Vagina (tissue), 2 donors: ENCODE results near the gene FOXP4. TPM values are rescaled to one million over a fixed set of nuclear protein-coding genes. Genes with fewer than 3 reads are reported as not detected.

ENCODE experiments used
- DNase-seq, 2 donors: peaks; one replicate each; pipeline ENCODE4 v3.0.0-alpha.2; 2017; ENCODE audit errors: extremely low spot score in 2 of 2
- H3K27ac ChIP-seq: fragments of 200-600 bp; sonication (generic); one replicate; pipeline ENCODE4 v1.5.1; 2019
- H3K27me3 ChIP-seq: fragments of 200-600 bp; sonication (generic); one replicate; pipeline ENCODE4 v1.5.1; 2019
- H3K36me3 ChIP-seq, 2 donors: fragments of 200-600 bp; sonication (generic); one replicate each; pipeline ENCODE4 v1.5.1; 2017 to 2019
- H3K4me1 ChIP-seq: fragments of 200-600 bp; sonication (generic); one replicate; pipeline ENCODE4 v1.5.1; 2019
- H3K4me3 ChIP-seq, 2 donors: fragments of 200-600 bp; sonication (generic); 1 replicate in 1 of 2; 2 replicates in 1 of 2; pipeline ENCODE4 v1.5.1; 2016 to 2019
- H3K9me3 ChIP-seq: fragments of 200-600 bp; sonication (generic); one replicate; pipeline ENCODE4 v1.5.1; 2019
- CTCF ChIP-seq, 3 experiments: fragments of 450-650 bp in 2 of 3; fragments of 200-600 bp in 1 of 3; sonication (generic) in 1 of 3; IDR thresholded peaks; one replicate each; pipeline ENCODE4 v1.5.1; 2017 to 2019; ENCODE audit warnings: antibody characterized with exemption in 3 of 3, mild to moderate bottlenecking in 2 of 3, moderate library complexity in 2 of 3
- POLR2A ChIP-seq, 2 donors: fragments of 450-650 bp; IDR thresholded peaks; one replicate each; pipeline ENCODE4 v1.6.1; 2017; ENCODE audit warnings: antibody characterized with exemption in 2 of 2, mild to moderate bottlenecking in 2 of 2, moderate library complexity in 2 of 2
- POLR2AphosphoS5 ChIP-seq, 2 donors: sonication (generic); formaldehyde crosslinking; IDR thresholded peaks; one replicate each; pipeline ENCODE4 v1.9.0; 2017; ENCODE audit warnings: antibody characterized with exemption in 2 of 2, mild to moderate bottlenecking in 2 of 2, low read depth in 1 of 2; ENCODE audit not compliant: insufficient read depth in 1 of 2
- intact Hi-C: fragments of 100-400 bp; cut with DNase I; formaldehyde crosslinking; loops from one replicate; pipeline ENCODE4 v1.15.1; 2023
- microRNA-seq: library from miRNA; unstranded; fragments of <30 nt; microRNA quantifications from one replicate; pipeline ENCODE4, GENCODE V29; 2017; ENCODE audit warnings: borderline number of aligned reads, borderline replicate concordance
- small RNA-seq: library from RNA; depleted of rRNA; stranded (forward); fragments of <200 nt; gene quantifications from one replicate; pipeline ENCODE3, GENCODE V24; 2016
- total RNA-seq: library from RNA; depleted of rRNA; stranded (reverse); fragments of >200 nt; gene quantifications from one replicate; pipeline ENCODE4 v1.2.3, GENCODE V29; 2016

FOXP4 gene
- total RNA-seq, 1 donor from 2014 or later = 7.4 TPM

DNA sequence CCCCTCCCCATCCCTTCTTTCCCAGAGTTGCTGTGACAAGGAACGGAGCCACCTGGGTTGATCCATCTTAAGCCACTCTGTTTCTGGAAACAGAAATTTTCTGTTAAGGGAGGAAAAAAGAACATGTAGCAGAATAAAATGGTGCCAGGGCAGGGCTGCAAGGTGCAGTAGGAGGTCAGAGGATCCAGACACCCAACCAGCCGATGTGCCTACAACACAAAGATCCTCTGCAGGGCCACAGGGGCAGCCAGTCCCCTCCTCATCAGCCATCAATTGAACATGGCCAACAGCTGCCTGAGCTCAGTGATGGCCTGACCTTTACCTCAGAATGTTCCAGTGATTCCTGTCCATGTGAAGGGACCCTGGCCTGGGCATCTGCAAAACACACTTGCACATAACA is 103.9 kb downstream of the FOXP4 start:
- no peaks in the 10 kb centered on the region for H3K9me3 ChIP-seq
- peaks cover 7% of the 10 kb centered on the region for H3K4me1 ChIP-seq
- TF ChIP-seq POLR2AphosphoS5 (IDR thresholded peaks at IDR 0.05; ENCODE audit: insufficient read depth in 1 of 2, low read depth in 1 of 2) = no peak
- no peak for TF ChIP-seq POLR2A (IDR thresholded peaks at IDR 0.05)
- TF ChIP-seq CTCF (IDR thresholded peaks at IDR 0.05) = no peak
- H3K27ac ChIP-seq = no peak overlapping the region
- H3K36me3 ChIP-seq = no peaks in the 10 kb centered on the region
- intact Hi-C loops = no loop called here
- DNase-seq = no peak
- H3K27me3 ChIP-seq = no peaks in the 10 kb centered on the region
- no peak overlapping the region for H3K4me3 ChIP-seq

- no peak for DNase-seq
- H3K4me1 ChIP-seq = peaks cover 7% of the 10 kb centered on the region
- H3K27me3 ChIP-seq = no peaks in the 10 kb centered on the region
- H3K4me3 ChIP-seq = no peak overlapping the region
- no peak overlapping the region for H3K27ac ChIP-seq
- intact Hi-C loops = no loop called here
- H3K36me3 ChIP-seq = no peaks in the 10 kb centered on the region
- H3K9me3 ChIP-seq = no peaks in the 10 kb centered on the region
- TF ChIP-seq POLR2A (IDR thresholded peaks at IDR 0.05) (no peak), CTCF (IDR thresholded peaks at IDR 0.05) (no peak), POLR2AphosphoS5 (IDR thresholded peaks at IDR 0.05; ENCODE audit: insufficient read depth in 1 of 2, low read depth in 1 of 2) (no peak)
Observed at GRCh38 chr6:41651246-41651961, 105.2 kb downstream of the FOXP4 start.

Small RNA genes lying within 50 kb of the gene (microRNA-seq; reads per million reads assigned to microRNA genes)
- not detected for gene MIR4641

Small RNA genes lying within 50 kb of the gene (small RNA-seq; reads per million reads assigned to genes)
- not detected for gene MIR4641

Other genes starting within 250 kb of the FOXP4 start
- gene NCR2, start 210.8 kb upstream of the FOXP4 start, total RNA-seq = not detected
- gene MDFI, start 92.1 kb downstream of the FOXP4 start, total RNA-seq = 37.3 TPM
- gene TFEB, start 189.2 kb downstream of the FOXP4 start, total RNA-seq = 37.8 TPM
- 3.4 TPM for gene PGC, start 201.0 kb downstream of the FOXP4 start, total RNA-seq
- gene FRS3, start 233.5 kb downstream of the FOXP4 start, total RNA-seq = 4.4 TPM
- gene PRICKLE4, start 234.4 kb downstream of the FOXP4 start, total RNA-seq = 10.1 TPM
- 105 TPM for gene TOMM6, start 241.3 kb downstream of the FOXP4 start, total RNA-seq